DMS 273 treated with DMSO at 0.1 percent for 48 hours (cell line): Measurements from ENCODE around the gene SFXN5.
"Not testable (repeated sequence)": the region's sequence is repeated elsewhere in the genome, so short reads cannot be mapped to it uniquely, and the experiment has no call there.

Experiments used
- DNase-seq: peaks from one replicate; lab custom pipeline; 2025; lab: John Stamatoyannopoulos, UW

Gene SFXN5

GRCh38 chr2:73071360-73072128 lies at the start of gene SFXN5:
SFXN5 (minus strand) TSS chr2:73071712; CDS start chr2:73071705, 7 bp downstream.
- DNase-seq: peak; percentile 91

- DNase-seq: not testable (repeated sequence)
These were observed 48.2 kb upstream of the SFXN5 start for GRCh38 chr2:73119611-73120239.

GRCh38 chr2:73117441-73117840 lies 45.9 kb upstream of the SFXN5 start:
- DNase-seq: no peak

- no peak for DNase-seq
These were observed 44.9 kb upstream of the SFXN5 start for GRCh38 chr2:73116182-73116960.

GRCh38 chr2:73114273-73114867 lies 42.9 kb upstream of the SFXN5 start:
- peak; percentile 14 for DNase-seq

- DNase-seq: peak; percentile 22
These were observed 41.7 kb upstream of the SFXN5 start, which contains the start of gene RAB11FIP5 for GRCh38 chr2:73112913-73113854. RAB11FIP5 (minus strand) TSS chr2:73112948; CDS start chr2:73112777, 171 bp downstream.

- no peak for DNase-seq
These were observed 40.8 kb upstream of the SFXN5 start for GRCh38 chr2:73112026-73112912.

GRCh38 chr2:73111073-73112025 lies 39.8 kb upstream of the SFXN5 start:
- DNase-seq: no peak

- DNase-seq: no peak
These were observed 38.9 kb upstream of the SFXN5 start for GRCh38 chr2:73110168-73111072.

GRCh38 chr2:73109431-73110167 lies 38.1 kb upstream of the SFXN5 start:
- no peak for DNase-seq

GRCh38 chr2:73107211-73107926 lies 35.9 kb upstream of the SFXN5 start:
- no peak for DNase-seq

- DNase-seq: no peak
These were observed 35.3 kb upstream of the SFXN5 start for GRCh38 chr2:73106791-73107190.

GRCh38 chr2:73105511-73105971 lies 34.0 kb upstream of the SFXN5 start:
- no peak for DNase-seq

GRCh38 chr2:73104933-73105332 lies 33.4 kb upstream of the SFXN5 start:
- no peak for DNase-seq

- peak; percentile 11 for DNase-seq
These were observed 31.6 kb upstream of the SFXN5 start for GRCh38 chr2:73103018-73103542.

GRCh38 chr2:73101626-73102256 lies 30.2 kb upstream of the SFXN5 start:
- no peak for DNase-seq
